ENCODE data around the gene CNGA4. TPM values are rescaled to one million over a fixed set of nuclear protein-coding genes. Genes with fewer than 3 reads are reported as not detected.

Gene CNGA4
- total RNA-seq (2016; rRNA removed; fragmentation: Illumina TruSeq; extraction: Trizol) (not detected in 2 replicates), polyA plus RNA-seq (2011; rRNA removed) (0.03 and 0.07 TPM in 2 replicates), polyA minus RNA-seq (2011; rRNA and poly(A)+ RNA removed; ENCODE audit: low replicate concordance) (0.09 and 0.10 TPM in 2 replicates), Bru-seq, nascent RNA (percentile 18 among the genes with signal in this experiment), BruChase-seq, experiment 1, labeled RNA remaining after a 6-hour chase (percentile 9 among the genes with signal in this experiment), BruChase-seq, experiment 2, labeled RNA remaining after a 2-hour chase (percentile 15 among the genes with signal in this experiment)
- not detected in 2 replicates for total RNA-seq (2016; cell fraction: cytosol; rRNA removed; fragmentation: Illumina TruSeq; extraction: Trizol; ENCODE audit: low read depth)
- total RNA-seq (2016; cell fraction: insoluble cytoplasmic fraction; rRNA removed; fragmentation: Illumina TruSeq; extraction: Trizol): not detected in 2 replicates
- not detected in 2 replicates for total RNA-seq (2016; cell fraction: membrane; rRNA removed; fragmentation: Illumina TruSeq; extraction: Trizol)
- total RNA-seq (2016; cell fraction: nucleus; rRNA removed; fragmentation: Illumina TruSeq; extraction: Trizol): not detected in 2 replicates
- 0.04 TPM in 1 of 2 replicates, not detected in the other for polyA plus RNA-seq (2011; cell fraction: cytosol; rRNA removed)
- polyA plus RNA-seq (2011; cell fraction: nucleus; rRNA removed): 0.21 TPM in 1 of 2 replicates, not detected in the other
- not detected in 2 replicates for polyA plus RNA-seq (2012)
- polyA plus RNA-seq (2016; cell fraction: cytosol; fragmentation: Illumina TruSeq; extraction: Trizol; ENCODE audit: low read depth): not detected in 2 replicates
- not detected in 2 replicates for polyA plus RNA-seq (2016; cell fraction: insoluble cytoplasmic fraction; fragmentation: Illumina TruSeq; extraction: Trizol; ENCODE audit: low read depth)
- polyA plus RNA-seq (2016; cell fraction: membrane; fragmentation: Illumina TruSeq; extraction: Trizol; ENCODE audit: low read depth): not detected in 2 replicates
- not detected in 2 replicates for polyA plus RNA-seq (2016; cell fraction: nucleus; fragmentation: Illumina TruSeq; extraction: Trizol; ENCODE audit: insufficient read depth, low read depth)
- polyA minus RNA-seq (2011; cell fraction: cytosol; rRNA and poly(A)+ RNA removed): not detected in 2 replicates
- not detected in 2 replicates for polyA minus RNA-seq (2011; cell fraction: nucleus; rRNA and poly(A)+ RNA removed)
- long read RNA-seq, experiment 1: 0 reads
- long read RNA-seq, experiment 2: 0 reads

GRCh38 chr11:6238902-6239301, at the start of gene CNGA4:
CNGA4 (plus strand) TSS chr11:6239089; CDS start chr11:6239207, 118 bp downstream.
- Histone ChIP-seq H3K9me3 (ENCODE audit: low read length) (no peaks in the 10 kb centered on the region), H3K36me3 (replicated peaks in 1 of 2; ENCODE audit: control insufficient read depth in 1 of 2, insufficient read depth in 2 of 2, low read length in 2 of 2) (no peaks in the 10 kb centered on the region), H2AFZ (ENCODE audit: low read length) (no peak within 1 kb of the TSS), H3K4me1 (ENCODE audit: insufficient read depth, low read length) (peaks cover under 1% of the 10 kb centered on the region; the same call in 1 of the 2 replicates), H3K4me2 (ENCODE audit: low read depth, low read length) (no peak within 1 kb of the TSS), H3K9ac (ENCODE audit: insufficient read depth, low read depth, low read length) (no peak within 1 kb of the TSS), H3K27ac (ENCODE audit: extremely low read length, insufficient read depth, low read length) (no peak within 1 kb of the TSS), H3K4me3 (replicated peaks in 1 of 3; ENCODE audit: insufficient read depth in 1 of 3, low read depth in 2 of 3, low read length in 3 of 3) (no peak within 1 kb of the TSS), H3K79me2 (ENCODE audit: insufficient read depth, low read length) (peaks cover 4% of the 10 kb centered on the region), H3K27me3 (ENCODE audit: control insufficient read depth in 1 of 2, insufficient read depth in 2 of 2, low read length in 2 of 2) (peaks cover 2 to 16% of the 10 kb centered on the region in 2 experiments; a peak in 1 of 5 replicates), H4K20me1 (ENCODE audit: insufficient read depth, low read length) (no peaks in the 10 kb centered on the region)
- ATAC-seq: no peak
- DNase-seq (ENCODE audit: low spot score): no peak
- CTCF ChIA-PET (ENCODE audit: low intra/inter-chr PET ratio, low total read pairs): no interaction called here
- BruUV-seq (replicated peaks): no TSS peak
- intact Hi-C loops (cut with micrococcal nuclease; ENCODE audit: unreplicated experiment) (loop anchor here (10.0 kb wide), 1 partner anchor 246 kb away; the partner anchor contains the start of genes ARFIP2 and TIMM10B), in situ Hi-C loops (cut with HindIII; ENCODE audit: extremely low pct_ligation_motif_present, low pct_unique_long_range_greater_than_20kb) (no loop called here)
- no peak for FAIRE-seq
- no CpG with 5 or more reads among the region's 1 CpG for whole genome bisulfite sequencing (ENCODE audit: low lambda C conversion rate)
- POLR2A ChIA-PET: no interaction called here
- TF ChIP-seq E2F5 (CRISPR knock-in tag; conservative IDR thresholded peaks at IDR 0.05) (no peak), ZNF18 (CRISPR knock-in tag; IDR thresholded peaks at IDR 0.05; ENCODE audit: insufficient replicate concordance) (no peak), MNT (IDR thresholded peaks at IDR 0.05) (no peak), RXRB (CRISPR knock-in tag; IDR thresholded peaks at IDR 0.05; ENCODE audit: borderline replicate concordance) (no peak), EP300 (IDR thresholded peaks at IDR 0.05; ENCODE audit: low read depth in 2 of 2, low read length in 2 of 2) (no peak), EP300 (CRISPR knock-in tag; IDR thresholded peaks at IDR 0.05; ENCODE audit: borderline replicate concordance) (no peak), AFF4 (CRISPR knock-in tag; IDR thresholded peaks at IDR 0.05) (no peak), RARA (CRISPR knock-in tag; IDR thresholded peaks at IDR 0.05) (no peak), ZNF605 (CRISPR knock-in tag; IDR thresholded peaks at IDR 0.05) (no peak), SCMH1 (CRISPR knock-in tag; IDR thresholded peaks at IDR 0.05; ENCODE audit: borderline replicate concordance) (no peak)
